ENCODE results near the gene SH2B2.
A peak's percentile ranks its signal among the peaks of the same experiment; 100 is the strongest.
"Not testable (repeated sequence)": the region's sequence is repeated elsewhere in the genome, so short reads cannot be mapped to it uniquely, and the experiment has no call there.

The SH2B2 gene

DNA sequence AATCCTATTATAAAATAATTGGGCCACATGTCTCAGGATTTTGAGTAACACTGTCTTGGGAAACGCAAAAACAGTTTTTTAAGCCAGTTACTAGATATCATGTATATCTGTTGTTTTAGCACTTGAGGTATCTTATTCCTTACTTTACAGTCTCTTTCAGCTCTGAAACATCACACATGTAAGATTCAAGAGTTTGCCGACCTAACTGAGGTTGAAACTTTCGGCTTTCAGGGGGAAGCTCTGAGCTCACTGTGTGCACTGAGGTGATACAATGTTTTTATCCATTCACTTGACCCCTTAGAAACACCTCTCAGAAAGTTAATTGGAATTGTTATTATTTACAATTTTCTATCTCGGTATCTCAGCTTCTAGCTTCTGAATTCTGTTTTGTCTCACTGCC lies 50.8 kb downstream of the SH2B2 start:
- not testable (repeated sequence) for DNase-seq

DNA sequence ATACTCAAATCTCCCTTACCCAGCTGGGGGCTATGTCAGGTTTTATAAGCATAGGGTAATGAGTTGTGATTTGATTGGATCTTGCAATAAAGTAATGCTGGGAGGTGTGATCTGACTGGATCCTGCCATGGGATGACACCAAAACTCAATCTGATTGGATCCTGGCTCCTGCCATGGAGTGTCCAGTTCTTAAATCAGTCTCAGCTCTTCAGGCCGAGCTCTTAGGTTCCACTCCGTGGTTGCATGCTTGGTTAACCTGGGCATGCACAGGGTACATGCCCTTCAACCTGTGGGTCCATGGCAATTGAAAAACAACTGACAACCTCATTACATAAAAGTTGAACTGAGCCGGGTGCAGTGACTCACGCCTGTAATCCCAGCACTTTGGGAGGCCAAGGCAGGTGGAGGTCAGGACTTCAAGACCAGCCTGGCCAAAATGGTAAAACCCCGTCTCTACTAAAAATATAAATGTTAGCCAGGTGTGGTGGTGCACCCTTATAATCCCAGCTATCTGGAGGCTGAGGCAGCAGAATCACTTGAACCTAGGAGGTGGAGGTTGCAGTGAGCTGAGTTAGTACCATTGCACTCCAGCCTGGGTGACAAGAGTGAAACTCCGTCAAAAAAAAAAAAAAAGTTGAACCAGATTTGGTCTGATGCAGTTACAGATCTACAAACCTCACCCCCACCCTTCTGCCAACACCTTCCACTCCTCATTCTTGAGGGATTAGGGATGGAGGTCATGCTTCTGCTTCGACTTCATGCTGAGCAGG lies 54.1 kb downstream of the SH2B2 start:
- DNase-seq: not testable (repeated sequence)

DNA sequence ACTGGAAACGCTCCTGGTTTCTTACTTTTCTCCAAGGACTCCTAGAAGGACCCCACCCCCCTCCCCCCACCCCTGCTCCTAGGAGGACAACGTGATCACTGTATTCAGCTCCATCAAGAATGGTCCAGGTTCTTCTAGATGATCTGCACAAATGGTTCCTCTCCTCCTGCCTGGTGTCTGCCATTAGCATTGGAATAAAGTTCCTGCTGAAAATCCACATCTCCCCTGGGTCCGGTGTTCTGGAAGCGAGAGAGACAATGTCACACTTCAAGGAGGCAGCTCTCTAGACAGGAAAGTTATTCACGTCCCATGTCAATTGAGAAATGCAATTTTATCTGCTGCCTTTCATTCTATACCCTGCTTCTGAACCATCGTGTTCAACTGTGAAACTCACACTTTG lies 60.3 kb downstream of the SH2B2 start:
- DNase-seq: not testable (repeated sequence)

DNA sequence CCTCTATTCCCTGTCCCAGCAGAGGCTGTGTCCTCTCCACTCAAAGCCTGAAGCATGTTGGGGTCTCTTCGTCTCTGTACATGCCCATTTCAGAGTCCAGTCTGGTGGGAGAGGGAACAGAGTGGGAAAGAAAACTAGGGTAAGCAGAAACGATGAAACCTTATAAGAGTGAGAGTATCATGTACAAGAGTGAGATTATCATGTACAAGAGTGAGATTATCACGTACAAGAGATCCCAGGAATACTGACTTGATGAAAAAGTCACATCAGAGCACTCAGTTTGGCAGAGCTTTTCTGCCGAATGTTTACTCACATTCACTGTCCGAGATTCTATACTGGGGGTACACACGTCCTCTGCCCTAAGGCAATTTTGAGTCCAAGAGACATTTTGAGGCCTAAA lies 69.7 kb downstream of the SH2B2 start, which contains the start of gene SPDYE6:
TSS of gene SPDYE6 (minus strand) at position 101 of the 400 bp plus-strand sequence. CDS start 421 bp downstream, outside the sequence.
- DNase-seq: not testable (repeated sequence)

DNA sequence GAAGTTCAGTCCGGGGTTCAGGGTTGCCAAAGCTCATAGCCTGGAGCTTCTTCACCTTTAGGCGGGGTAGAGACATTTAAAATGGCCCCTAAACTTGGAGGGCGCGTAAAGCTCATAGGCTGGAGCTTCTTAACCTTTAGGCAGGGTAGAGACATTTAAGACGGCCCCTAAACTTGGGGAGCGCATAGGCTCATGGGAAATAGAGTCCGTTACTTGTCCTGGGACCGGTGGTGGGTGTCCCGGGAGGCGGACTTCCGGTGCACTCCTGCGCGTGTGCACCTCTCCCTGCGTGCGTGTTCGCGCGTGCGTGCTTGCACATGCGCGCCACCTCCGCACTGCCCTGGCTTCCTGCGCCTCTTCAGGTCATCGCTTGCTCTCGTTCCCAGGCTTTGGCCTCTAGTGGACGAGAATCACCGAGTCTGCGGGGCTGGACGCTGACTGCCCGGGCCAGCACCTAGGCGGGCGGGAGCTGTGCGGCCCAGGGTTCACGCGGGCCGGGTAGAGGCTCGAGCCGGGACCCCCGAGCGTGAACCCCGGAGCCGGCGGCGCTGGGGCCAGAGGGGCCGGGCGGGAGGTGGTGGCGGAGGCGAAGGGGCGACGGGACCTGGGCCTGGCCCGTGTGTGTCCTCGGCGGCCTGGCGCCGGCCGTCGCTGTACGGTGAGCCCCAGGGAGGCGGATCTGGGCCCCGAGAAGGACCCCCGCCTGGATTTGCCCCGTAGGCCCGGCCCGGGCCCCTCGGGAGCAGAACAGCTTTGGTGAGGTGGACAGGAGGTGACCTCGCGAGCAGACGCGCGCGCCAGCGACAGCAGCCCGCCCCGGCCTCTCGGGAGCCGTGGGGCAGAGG lies 77.1 kb downstream of the SH2B2 start:
- DNase-seq: peak; percentile 97

DNA sequence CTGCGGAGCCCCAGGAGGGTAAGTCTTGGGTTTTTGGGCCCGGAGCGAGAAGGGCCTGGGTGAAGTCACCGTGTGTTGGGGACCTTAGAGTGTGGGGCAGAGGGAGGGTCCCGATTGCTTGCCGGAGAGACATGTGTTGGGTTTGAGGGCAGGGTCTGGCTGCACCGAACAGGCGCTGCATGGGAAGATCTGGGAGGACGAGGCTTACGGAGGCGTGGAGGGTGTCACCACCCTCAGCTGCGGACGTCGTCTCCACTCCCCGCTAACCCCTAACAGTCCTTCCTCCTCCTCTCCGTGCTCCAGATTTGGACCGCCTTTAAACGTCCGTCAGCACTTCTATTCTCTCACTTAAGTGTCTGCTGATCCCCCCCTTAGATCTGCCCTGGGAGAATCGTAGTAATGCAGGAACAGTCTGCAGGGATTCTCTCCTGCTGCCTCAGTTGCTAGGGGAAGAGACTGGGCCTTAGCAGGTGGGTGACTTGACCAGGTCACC lies 77.8 kb downstream of the SH2B2 start:
- not testable (repeated sequence) for DNase-seq

DNA sequence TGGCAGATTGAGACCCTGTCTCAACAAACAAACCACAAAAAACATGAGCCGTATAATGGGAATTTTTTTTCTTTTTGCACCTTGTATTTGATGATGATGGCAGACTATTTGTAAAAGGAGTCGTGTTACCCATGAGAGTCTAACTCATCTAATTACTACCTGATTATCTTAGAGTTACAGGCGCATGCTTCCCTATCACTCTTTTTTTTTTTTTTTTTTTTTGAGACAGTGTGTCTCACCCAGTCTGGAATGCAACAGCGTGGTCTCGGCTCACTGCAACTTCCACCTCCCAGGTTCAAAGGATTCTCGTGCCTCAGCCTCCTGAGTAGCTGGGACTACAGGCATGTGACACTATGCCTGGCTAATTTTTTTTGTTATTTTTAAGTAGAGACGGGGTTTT lies 78.7 kb downstream of the SH2B2 start:
- DNase-seq: not testable (repeated sequence)

DNA sequence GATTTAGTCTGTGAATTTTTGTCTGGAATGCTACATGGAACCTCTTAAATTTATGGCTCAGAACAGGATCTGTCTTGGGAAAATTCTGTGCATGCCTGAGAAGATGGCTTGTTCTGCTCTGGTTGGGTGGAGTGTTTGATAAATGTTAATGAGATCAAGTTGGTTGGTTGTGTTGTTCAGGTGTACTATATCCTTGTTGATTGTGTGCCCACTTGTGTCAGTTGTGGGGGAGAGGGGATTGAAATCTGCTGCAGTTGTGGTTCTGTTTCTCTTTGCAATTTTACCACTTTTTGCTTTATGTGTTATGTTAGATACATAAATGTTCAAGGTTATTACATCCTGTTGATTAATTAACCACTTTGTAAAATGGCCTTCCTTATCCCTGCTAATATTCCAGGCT lies 83.4 kb downstream of the SH2B2 start:
- not testable (repeated sequence) for DNase-seq

All from NCI-H345 (cell line).